ENCODE results near the gene HOXD9.

HOXD9 gene

DNA sequence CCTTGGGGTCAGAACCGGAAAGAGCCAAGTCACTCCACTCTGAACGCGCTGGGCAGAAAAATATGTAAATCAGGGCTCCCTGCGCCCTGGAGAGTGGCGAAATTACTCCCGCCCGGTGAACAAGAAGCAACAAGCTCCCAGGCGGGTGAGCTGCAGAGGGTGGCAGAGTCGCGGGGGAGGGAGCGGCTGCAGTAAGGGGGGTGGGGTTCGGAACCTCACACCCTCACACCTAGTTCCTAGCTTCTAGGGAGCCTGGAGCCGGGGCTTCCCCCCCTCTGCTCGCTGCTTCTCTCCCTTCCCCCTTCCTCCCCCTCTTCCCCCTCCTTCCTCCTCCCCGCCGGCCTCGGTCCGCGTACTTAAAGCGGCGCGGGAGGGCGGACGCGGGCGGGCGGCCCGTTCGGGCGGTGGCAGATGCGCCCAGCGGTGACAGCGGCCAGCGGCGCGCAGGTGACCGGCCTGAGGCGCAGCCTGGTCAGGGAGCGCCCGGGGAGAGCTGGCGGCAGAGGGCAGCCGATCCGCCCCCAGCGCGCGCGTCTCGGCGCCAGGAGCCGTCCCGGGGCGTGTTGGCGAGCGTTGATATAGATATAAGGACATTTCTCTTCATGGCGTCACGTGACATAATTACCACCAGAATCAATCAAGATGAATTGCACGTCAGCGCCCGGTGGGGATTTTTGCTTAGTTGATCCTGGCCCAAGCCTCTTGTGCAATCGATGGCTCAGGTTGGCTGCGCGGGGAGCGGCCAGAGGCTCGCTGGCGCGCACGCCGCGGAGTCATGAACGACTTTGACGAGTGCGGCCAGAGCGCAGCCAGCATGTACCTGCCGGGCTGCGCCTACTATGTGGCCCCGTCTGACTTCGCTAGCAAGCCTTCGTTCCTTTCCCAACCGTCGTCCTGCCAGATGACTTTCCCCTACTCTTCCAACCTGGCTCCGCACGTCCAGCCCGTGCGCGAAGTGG, 15.7 kb upstream of the HOXD9 start, which contains the start of gene HOXD11:
Gene HOXD11 (plus strand): TSS at position 700 of the 959 bp plus-strand sequence. CDS start 76 bp downstream, at position 776.
- in situ Hi-C loops (cut with MboI; ENCODE audit: low sequenced_read_pairs), result loop anchor here (25.0 kb wide), 1 partner anchor 1205 kb away; no protein-coding TSS in a partner anchor

DNA sequence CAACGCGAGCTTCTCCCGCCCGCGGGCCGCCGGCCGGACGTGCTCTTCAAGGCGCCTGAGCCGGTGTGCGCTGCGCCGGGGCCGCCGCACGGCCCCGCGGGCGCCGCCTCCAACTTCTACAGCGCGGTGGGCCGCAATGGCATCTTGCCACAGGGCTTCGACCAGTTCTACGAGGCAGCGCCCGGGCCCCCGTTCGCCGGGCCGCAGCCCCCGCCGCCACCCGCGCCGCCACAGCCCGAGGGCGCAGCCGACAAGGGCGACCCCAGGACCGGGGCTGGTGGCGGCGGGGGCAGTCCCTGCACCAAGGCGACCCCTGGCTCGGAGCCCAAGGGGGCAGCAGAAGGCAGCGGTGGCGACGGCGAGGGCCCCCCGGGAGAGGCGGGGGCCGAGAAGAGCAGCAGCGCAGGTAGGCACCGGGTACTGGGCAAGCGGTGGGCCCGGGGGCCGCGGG, 14.8 kb upstream of the HOXD9 start:
- in situ Hi-C loops (cut with MboI; ENCODE audit: low sequenced_read_pairs), result loop anchor here (25.0 kb wide), 1 partner anchor 1205 kb away; no protein-coding TSS in a partner anchor

DNA sequence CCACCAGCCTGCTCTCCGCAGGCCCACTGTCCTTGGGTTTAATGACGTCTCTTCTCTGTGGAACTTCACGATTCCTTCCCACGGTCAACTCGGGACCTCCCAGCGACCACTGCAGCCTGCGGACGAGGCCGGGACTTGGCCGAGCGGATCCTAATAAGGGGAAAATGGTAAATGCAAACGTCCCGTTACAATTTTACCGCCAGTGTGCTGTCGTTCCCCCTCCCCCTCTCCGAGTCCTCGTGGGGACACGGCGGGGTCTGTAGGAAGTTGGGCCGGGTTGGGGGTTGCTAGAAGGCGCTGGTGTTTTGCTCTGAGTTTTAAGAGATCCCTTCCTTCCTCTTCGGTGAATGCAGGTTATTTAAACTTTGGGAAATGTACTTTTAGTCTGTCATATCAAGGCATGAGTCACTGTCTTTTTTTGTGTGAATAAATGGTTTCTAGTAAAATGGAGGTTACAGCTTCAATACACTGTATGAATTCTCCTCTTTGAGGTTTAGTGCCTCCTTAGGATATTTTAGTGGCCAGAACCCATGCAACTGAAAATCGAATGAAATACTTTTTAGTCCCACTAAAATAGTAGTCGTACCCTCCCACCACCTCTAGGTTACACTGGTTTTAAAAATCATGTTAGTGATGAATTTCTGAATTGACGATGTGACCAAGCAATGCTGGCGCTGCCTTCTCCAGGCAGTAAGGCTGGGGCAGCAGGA, 13.2 kb upstream of the HOXD9 start:
- in situ Hi-C loops (cut with MboI; ENCODE audit: low sequenced_read_pairs), result loop anchor here (25.0 kb wide), 1 partner anchor 1203 kb away; no protein-coding TSS in a partner anchor

DNA sequence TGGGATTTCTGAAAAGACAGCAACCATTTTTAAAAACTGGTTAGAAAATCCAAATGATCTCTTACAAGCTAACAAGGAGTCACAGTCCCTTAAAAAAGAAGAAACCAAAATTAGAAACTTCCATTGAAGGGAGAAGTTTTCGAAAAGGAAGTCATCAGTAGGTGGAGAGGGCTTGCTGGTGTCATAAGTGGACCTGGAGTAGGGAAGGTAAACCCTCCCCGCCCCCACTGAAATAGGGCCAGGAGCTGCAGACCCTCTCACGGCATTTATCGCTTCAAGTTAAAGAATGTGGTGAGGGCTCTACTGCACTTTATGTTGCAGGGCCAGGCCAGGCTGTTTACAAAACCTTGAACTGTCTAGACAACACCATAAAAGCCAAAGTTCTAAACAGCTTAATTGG, 12.6 kb upstream of the HOXD9 start:
- in situ Hi-C loops (cut with MboI; ENCODE audit: low sequenced_read_pairs), result loop anchor here (25.0 kb wide), 1 partner anchor 1202 kb away; no protein-coding TSS in a partner anchor

DNA sequence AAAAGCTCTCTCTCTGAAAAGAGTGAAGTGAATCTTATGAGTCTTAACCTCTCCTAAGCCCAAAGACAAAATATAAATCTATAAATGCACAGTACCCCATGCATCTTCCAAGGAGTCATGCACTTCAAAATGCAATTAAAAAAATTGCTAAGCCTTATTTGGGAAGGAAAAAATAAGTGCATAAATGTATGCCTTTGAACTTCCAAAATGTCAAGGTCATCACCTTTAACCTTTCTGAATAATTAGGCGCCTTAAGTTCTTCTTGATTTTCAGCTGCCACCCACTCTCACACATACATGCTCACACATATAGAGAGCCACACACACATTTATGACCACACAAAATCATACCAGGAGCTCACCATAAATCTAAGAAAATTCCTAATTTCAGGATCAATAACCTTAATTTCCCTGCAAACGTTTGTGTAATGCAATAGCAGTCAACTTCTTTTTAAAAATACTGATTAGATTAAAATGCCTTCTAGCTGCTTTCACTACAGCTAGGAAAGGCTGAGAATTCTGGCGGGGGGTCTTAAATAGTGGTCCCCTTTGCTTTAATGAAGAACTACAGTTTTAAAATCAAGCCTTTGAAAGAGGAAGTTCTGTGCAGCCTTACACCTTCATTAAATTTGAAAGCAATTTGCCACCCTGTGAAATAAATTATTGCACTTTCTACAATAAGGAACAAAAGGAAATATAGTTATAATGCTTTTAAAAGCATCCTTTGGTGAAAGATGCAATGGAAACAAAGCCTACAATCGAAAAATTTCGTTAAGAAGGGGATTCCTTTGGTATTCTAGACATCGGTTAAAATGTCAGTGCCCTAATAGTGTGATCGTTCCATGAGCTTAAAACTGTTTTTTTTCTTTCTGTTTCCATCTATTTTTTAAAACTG, 11.9 kb upstream of the HOXD9 start:
- in situ Hi-C loops (cut with MboI; ENCODE audit: low sequenced_read_pairs), result loop anchor here (25.0 kb wide), 1 partner anchor 1202 kb away; no protein-coding TSS in a partner anchor

DNA sequence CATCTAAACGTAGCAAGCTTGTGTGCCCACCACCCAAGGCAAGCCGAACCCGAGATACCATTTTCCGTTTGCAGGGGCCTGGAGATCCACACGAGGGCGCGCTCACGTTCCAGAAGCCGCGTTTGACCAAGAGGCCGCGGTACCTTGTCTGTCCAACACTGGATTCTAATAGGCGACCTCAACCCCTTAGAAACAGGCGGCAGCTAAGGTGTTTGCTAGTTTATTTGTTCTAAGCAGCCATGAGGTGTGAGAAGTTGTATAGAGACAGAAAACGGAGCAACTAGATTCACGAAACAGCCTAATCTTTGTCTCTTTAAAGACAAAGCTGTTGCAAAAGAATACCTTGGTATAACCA, 11.2 kb upstream of the HOXD9 start:
- in situ Hi-C loops (cut with MboI; ENCODE audit: low sequenced_read_pairs), result loop anchor here (25.0 kb wide), 1 partner anchor 1201 kb away; no protein-coding TSS in a partner anchor

DNA sequence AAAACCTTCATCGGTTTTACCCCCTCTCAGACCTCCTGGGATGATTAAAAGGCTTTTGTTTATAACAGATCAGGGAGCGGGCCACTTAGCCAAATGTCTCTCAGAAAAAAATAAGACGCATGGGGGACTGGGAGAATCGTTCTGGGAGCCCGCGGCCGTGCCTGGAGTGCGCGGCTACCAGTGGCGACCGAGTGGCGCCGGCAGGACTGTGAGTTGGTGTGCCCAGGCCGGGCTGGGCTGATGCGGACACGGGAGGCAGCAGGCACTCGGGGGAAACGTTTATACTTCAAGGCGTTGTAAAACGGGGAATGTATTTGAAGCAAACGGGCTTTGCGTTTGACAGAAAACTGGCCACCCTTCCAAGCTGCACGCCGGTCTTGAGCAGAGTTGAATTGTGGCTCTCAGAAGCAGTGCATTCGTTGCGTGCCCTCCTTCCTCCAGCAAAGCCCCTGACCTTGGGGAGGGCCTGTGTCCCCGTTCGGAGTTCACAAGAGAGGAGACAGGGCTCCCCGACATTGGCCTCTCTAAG, 10.6 kb upstream of the HOXD9 start:
- in situ Hi-C loops (cut with MboI; ENCODE audit: low sequenced_read_pairs), result loop anchor here (25.0 kb wide), 1 partner anchor 1200 kb away; no protein-coding TSS in a partner anchor

DNA sequence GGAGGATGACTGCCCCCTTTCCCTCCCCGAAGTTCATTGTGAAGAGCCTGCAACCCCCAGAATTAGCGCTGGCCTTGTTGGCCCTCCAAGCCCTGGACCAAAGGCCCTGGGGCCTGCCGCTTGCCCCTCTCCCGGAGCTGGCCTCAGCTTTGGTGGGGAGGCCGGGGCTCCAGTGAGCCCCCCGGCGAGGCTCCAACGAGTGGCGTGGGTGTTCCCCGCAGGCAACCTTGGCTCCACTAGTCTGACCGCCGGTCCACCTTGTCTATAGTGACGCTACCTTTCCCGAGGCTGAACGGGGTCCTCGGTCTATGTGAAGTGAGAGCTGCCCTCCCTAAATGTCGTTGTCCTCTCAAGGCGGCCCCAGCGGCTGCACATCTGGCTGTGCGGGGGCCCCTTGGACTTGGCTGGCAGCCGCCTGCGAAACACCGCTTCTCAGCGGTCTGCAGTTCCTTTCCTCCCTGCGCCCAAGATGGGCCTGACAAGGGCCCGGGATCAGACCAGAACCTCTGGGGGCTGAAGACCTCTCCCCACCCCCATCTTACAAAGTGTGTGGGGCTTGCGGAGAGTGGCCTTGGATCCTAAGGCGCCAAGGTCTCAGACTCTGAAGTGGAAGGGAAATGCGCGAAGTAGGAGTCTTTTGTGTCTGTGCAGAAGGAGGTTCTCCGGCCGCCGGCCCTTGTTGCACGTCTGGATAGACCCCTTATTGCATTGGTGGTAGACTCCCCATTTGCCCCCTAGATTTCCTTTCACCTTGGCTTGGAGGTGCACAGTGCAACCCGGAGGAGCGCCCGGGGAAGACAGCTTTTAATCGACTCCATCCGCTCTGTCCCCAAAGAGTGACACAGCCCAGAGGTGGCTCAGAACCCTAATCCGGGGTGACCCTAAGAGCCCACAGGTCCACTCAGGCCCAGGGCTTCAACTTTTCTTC, 9.9 kb upstream of the HOXD9 start:
- in situ Hi-C loops (cut with MboI; ENCODE audit: low sequenced_read_pairs), result loop anchor here (25.0 kb wide), 1 partner anchor 1200 kb away; no protein-coding TSS in a partner anchor

DNA sequence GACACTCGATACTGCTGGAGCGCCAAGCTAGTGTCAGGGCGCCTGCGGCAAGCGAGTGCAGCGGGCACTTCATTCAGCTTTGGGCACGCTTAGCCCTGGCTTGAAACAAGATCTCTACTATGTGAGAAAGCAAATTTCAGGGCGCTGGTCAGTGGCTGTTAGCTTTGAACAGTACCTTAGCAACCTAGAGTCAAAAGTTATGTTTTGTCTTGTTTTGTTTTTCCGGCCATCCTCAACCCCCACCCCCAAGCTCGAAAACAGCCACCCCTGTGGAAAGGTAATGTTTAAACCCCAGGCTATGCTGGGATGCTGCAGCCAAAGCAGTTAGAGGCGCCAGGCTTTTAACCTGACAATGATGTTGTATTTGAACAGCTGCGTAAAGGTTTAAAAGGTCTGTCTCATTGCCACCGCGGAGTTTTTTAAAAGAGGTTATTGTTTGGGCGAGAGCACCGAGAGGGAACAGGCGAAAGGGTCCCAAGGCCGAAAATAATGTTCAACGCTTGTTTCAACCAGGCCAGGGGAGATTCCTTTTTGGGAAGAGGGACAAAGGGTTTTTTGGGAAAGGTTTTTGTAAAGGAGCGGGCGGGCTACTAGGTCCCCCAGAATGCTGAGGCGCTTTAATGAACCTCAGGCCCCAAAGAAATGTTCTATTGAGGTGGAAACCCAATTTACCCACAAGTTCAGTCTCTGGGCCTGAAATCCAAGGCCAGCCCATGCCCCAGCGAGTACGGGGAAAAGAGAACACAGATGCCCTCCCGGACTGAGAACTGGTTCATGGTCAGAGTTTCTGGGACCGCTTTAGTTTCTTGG, 8.2 kb upstream of the HOXD9 start:
- in situ Hi-C loops (cut with MboI; ENCODE audit: low sequenced_read_pairs), result loop anchor here (25.0 kb wide), 1 partner anchor 1198 kb away; no protein-coding TSS in a partner anchor

DNA sequence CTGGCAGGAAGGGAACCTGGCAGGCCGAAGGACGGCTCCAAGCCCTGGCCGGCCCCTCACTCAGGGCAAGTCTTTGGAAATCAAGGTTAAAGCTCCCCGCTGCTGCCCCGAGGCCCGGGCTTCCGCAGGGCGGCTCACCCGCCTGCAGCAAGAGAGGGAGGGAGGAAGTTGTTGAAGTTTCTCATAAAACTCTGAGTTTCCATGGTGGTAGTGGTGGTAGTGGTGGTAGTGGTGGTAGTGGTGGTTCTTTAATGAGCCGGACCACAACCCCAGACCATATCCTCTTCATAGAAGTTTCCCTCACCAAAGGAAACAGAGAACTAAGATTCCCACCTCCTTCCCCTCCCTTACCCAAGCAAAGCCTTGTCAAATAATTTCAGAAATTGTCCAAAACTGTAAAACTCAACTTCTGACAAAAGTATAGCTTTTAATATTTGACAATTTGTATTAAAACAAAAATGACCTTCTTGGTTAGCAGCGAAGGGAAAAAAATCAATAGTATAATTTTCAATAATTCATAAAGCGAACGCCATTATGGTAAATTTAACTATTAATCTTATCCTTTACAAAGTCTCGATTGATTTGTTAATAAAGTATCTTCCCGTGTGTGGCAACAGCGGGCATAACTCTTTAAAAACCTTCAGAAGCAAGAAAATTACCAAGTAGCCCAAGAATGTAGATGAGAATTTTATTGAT, 7.4 kb upstream of the HOXD9 start:
- in situ Hi-C loops (cut with MboI; ENCODE audit: low sequenced_read_pairs), result loop anchor here (25.0 kb wide), 1 partner anchor 1197 kb away; no protein-coding TSS in a partner anchor

DNA sequence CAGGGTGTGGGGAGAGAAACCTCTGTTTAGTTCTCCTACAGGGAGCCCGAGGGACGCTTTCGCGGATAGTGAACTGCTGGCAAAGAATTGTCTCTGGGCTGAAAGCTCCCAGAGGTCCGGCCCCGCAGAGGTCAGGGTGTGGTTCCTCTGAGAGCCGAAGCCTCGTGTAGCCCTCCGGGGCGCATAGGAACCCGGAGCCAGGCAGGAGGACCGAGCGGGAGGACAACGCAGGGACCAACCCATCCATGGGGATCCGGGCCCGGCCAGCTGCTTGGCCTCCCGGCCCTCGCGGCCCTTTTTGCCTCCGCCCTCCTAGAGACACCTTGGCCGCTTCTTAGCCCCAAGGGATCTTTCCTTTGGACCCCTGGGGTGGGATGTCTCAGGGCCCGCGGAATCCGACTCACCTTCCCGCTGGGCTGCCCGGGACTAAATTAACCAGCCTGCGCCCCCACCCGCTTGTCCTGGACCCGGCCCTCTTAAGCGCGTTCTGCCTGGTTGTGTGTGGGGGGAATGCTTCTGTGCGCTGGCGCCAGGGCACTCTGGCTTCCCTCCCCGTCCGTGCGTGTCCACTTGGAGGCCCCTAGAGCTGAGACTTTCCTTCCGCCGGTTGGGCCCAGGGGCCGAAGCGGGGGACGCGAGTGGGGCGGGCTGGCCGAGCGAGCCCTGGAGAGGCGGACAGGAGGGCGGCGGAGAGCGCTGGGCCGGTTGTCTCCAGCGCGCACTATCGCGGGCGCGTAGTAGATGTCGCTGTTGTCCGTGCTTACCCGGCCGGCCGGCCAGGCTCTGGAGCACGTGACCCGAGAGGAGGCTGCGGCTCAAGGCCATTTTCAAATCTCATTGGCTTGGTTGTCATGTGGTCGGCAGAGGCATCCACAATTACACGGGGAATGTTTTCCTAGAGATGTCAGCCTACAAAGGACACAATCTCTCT, 6.4 kb upstream of the HOXD9 start, which contains the start of gene HOXD10:
Gene HOXD10 (plus strand): TSS at position 896 of the 931 bp plus-strand sequence. CDS start 56 bp downstream, outside the sequence.
- in situ Hi-C loops (cut with MboI; ENCODE audit: low sequenced_read_pairs), result loop anchor here (25.0 kb wide), 1 partner anchor 1196 kb away; no protein-coding TSS in a partner anchor

DNA sequence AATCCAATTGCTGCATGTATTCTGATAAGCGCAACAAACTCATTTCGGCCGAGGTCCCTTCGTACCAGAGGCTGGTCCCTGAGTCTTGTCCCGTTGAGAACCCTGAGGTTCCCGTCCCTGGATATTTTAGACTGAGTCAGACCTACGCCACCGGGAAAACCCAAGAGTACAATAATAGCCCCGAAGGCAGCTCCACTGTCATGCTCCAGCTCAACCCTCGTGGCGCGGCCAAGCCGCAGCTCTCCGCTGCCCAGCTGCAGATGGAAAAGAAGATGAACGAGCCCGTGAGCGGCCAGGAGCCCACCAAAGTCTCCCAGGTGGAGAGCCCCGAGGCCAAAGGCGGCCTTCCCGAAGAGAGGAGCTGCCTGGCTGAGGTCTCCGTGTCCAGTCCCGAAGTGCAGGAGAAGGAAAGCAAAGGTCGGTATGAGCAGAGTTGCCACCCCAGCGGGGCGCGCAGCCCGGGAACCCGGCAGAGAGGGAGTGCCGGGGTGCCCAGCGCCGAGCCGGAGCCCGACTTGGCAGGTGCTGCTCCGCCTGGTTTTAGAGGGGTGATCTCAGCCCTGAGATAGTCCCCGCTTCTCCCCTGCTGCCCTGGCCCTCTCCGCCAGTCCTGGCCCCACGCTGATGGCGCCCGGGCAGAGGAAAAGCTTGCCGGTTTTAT, 5.2 kb upstream of the HOXD9 start:
- in situ Hi-C loops (cut with MboI; ENCODE audit: low sequenced_read_pairs), result loop anchor here (25.0 kb wide), 1 partner anchor 1195 kb away; no protein-coding TSS in a partner anchor

DNA sequence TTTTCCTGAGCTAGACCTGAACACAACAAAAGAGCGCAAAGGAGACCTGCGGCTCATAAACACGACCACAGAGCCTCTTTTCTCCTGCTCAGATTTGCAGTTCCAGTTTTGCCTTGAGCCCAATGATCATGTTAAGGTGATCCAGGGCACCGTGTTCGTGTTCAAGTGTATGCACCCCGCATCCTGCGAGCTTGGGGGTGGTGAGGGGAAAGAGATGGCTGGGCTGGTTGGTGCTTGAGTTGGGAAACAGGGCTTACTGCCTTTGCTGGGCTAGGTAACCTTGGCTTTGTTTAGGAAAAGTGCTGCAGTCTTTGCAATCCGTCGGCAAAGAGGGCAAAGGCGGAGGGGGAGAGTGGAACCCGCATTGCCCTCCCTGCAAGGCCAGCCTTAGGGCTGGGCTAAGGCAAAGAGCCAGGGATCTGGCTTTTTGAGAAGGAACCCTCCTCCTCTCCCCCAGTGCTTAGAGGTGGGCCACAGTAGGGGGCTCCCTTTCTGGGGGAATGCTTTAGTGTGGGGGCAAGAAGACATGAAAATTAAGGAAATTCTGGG, 4.6 kb upstream of the HOXD9 start:
- in situ Hi-C loops (cut with MboI; ENCODE audit: low sequenced_read_pairs), result loop anchor here (25.0 kb wide), 1 partner anchor 1194 kb away; no protein-coding TSS in a partner anchor

DNA sequence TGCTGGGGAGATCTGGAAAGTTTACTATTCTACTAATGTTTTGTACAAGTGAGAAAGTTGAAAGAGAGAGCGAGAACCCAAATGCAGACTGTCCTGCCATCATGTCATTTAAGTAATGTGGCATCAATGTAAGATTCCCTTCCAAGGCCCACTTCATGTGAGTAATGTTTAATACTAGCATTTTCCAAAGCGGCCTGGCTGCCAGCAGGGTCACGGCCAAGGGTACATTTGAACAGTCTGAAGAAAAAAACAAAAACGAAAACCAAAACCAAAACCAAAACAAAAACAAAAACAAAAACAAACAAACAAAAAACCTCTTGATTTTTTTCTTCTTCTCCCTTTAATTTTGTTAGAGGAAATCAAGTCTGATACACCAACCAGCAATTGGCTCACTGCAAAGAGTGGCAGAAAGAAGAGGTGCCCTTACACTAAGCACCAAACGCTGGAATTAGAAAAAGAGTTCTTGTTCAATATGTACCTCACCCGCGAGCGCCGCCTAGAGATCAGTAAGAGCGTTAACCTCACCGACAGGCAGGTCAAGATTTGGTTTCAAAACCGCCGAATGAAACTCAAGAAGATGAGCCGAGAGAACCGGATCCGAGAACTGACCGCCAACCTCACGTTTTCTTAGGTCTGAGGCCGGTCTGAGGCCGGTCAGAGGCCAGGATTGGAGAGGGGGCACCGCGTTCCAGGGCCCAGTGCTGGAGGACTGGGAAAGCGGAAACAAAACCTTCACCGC, 3.7 kb upstream of the HOXD9 start:
- in situ Hi-C loops (cut with MboI; ENCODE audit: low sequenced_read_pairs), result loop anchor here (25.0 kb wide), 1 partner anchor 1194 kb away; no protein-coding TSS in a partner anchor
